ENCODE results near the gene CDKAL1.

CDKAL1 gene

GRCh38 chr6:20909621-20910020 lies 375.4 kb downstream of the CDKAL1 start:
- TF ChIP-seq FOXP2 (optimal IDR thresholded peaks at IDR 0.05; ENCODE audit: borderline replicate concordance, extremely low read depth, extremely low read length, insufficient read depth) (no peak), POLR2AphosphoS5 (IDR thresholded peaks at IDR 0.05; ENCODE audit: low read depth, low read length) (no peak), TAF1 (IDR thresholded peaks at IDR 0.05; ENCODE audit: borderline replicate concordance, insufficient read depth, low read length) (no peak), SIN3A (IDR thresholded peaks at IDR 0.05; ENCODE audit: borderline replicate concordance, insufficient read depth, low read length) (no peak)
- TF ChIP-seq, protein P1, sequence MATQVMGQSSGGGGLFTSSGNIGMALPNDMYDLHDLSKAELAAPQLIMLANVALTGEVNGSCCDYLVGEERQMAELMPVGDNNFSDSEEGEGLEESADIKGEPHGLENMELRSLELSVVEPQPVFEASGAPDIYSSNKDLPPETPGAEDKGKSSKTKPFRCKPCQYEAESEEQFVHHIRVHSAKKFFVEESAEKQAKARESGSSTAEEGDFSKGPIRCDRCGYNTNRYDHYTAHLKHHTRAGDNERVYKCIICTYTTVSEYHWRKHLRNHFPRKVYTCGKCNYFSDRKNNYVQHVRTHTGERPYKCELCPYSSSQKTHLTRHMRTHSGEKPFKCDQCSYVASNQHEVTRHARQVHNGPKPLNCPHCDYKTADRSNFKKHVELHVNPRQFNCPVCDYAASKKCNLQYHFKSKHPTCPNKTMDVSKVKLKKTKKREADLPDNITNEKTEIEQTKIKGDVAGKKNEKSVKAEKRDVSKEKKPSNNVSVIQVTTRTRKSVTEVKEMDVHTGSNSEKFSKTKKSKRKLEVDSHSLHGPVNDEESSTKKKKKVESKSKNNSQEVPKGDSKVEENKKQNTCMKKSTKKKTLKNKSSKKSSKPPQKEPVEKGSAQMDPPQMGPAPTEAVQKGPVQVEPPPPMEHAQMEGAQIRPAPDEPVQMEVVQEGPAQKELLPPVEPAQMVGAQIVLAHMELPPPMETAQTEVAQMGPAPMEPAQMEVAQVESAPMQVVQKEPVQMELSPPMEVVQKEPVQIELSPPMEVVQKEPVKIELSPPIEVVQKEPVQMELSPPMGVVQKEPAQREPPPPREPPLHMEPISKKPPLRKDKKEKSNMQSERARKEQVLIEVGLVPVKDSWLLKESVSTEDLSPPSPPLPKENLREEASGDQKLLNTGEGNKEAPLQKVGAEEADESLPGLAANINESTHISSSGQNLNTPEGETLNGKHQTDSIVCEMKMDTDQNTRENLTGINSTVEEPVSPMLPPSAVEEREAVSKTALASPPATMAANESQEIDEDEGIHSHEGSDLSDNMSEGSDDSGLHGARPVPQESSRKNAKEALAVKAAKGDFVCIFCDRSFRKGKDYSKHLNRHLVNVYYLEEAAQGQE (IDR thresholded peaks at IDR 0.05; ENCODE audit: insufficient read depth in 1 of 2, low read depth in 2 of 2, low read length in 2 of 2), result no peak

DNA sequence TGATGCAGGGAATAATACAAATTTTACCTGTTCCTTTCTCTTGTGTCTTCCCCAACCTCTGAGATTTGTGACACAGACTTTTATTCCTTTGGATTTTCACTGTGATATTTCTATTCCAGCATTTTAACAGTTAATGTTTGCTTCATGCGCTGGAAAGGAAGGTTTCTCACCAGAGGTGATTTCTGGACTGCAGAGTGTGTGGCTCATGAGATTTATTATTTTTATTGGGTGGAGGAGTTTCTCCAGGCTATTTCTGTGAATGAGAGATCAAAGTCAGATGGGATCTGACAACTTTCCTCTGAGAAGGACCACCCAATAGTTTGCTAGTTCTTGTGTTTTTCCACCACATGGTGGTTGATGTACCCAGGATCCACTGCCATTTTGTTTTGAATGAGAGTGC lies 377.5 kb downstream of the CDKAL1 start:
- TF ChIP-seq POLR2AphosphoS5 (IDR thresholded peaks at IDR 0.05; ENCODE audit: low read depth, low read length) (no peak), FOXP2 (optimal IDR thresholded peaks at IDR 0.05; ENCODE audit: borderline replicate concordance, extremely low read depth, extremely low read length, insufficient read depth) (no peak), SIN3A (IDR thresholded peaks at IDR 0.05; ENCODE audit: borderline replicate concordance, insufficient read depth, low read length) (no peak), TAF1 (IDR thresholded peaks at IDR 0.05; ENCODE audit: borderline replicate concordance, insufficient read depth, low read length) (no peak)
- TF ChIP-seq, protein P1 (IDR thresholded peaks at IDR 0.05; ENCODE audit: insufficient read depth in 1 of 2, low read depth in 2 of 2, low read length in 2 of 2), result no peak

DNA sequence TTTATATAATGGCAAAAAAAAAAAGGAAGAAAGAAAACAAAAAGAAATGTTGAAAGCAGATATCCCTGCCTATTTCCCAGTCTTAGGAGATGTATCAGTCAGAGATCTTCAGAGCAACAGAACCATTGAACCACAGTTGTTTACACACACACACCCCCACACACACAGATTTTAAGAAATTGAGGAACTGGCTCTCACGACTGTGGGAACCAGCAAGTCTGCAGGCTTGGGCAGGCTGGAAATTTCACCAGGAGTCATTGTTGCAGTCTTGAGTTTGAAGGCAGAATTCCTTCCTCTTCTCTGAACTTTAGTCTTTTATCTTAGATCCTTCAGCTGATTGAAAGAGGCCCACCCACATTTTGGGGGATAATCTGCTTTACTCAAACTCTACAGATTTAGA lies 380.9 kb downstream of the CDKAL1 start:
- TF ChIP-seq POLR2AphosphoS5 (IDR thresholded peaks at IDR 0.05; ENCODE audit: low read depth, low read length) (no peak), FOXP2 (optimal IDR thresholded peaks at IDR 0.05; ENCODE audit: borderline replicate concordance, extremely low read depth, extremely low read length, insufficient read depth) (no peak), SIN3A (IDR thresholded peaks at IDR 0.05; ENCODE audit: borderline replicate concordance, insufficient read depth, low read length) (no peak), TAF1 (IDR thresholded peaks at IDR 0.05; ENCODE audit: borderline replicate concordance, insufficient read depth, low read length) (no peak)
- TF ChIP-seq, protein P1 (IDR thresholded peaks at IDR 0.05; ENCODE audit: insufficient read depth in 1 of 2, low read depth in 2 of 2, low read length in 2 of 2), result no peak

DNA sequence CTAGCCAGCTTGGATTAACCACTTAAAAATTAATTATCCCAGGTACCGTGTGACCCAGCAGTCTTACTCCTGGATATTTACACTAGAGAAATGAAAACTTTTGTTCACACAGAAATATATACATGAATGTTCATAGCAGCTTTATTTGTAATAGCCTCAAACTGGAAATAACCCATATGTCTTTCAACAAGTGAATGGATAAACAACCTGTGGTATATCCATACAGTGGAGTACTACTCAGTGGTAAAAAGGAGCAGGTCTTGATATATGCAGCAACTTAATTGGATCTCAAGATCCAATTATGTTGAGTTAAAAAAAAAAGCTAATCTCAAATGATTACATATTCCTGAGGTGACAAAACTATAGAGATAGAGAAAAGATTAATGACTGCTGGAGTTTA lies 381.4 kb downstream of the CDKAL1 start:
- TF ChIP-seq, protein P1 (IDR thresholded peaks at IDR 0.05; ENCODE audit: insufficient read depth in 1 of 2, low read depth in 2 of 2, low read length in 2 of 2), result no peak
- no peak for TF ChIP-seq SIN3A (IDR thresholded peaks at IDR 0.05; ENCODE audit: borderline replicate concordance, insufficient read depth, low read length)
- TF ChIP-seq TAF1 (IDR thresholded peaks at IDR 0.05; ENCODE audit: borderline replicate concordance, insufficient read depth, low read length), result no peak
- TF ChIP-seq FOXP2 (optimal IDR thresholded peaks at IDR 0.05; ENCODE audit: borderline replicate concordance, extremely low read depth, extremely low read length, insufficient read depth), result no peak
- TF ChIP-seq POLR2AphosphoS5 (IDR thresholded peaks at IDR 0.05; ENCODE audit: low read depth, low read length), result no peak

- TF ChIP-seq, protein P1 (IDR thresholded peaks at IDR 0.05; ENCODE audit: insufficient read depth in 1 of 2, low read depth in 2 of 2, low read length in 2 of 2), result no peak
- TF ChIP-seq FOXP2 (optimal IDR thresholded peaks at IDR 0.05; ENCODE audit: borderline replicate concordance, extremely low read depth, extremely low read length, insufficient read depth) (no peak), TAF1 (IDR thresholded peaks at IDR 0.05; ENCODE audit: borderline replicate concordance, insufficient read depth, low read length) (no peak), SIN3A (IDR thresholded peaks at IDR 0.05; ENCODE audit: borderline replicate concordance, insufficient read depth, low read length) (no peak), POLR2AphosphoS5 (IDR thresholded peaks at IDR 0.05; ENCODE audit: low read depth, low read length) (no peak)
Observed at GRCh38 chr6:20916086-20916485, 381.8 kb downstream of the CDKAL1 start.
